Fibroblast of upper back skin (primary cell): ENCODE measurements around the gene HMGCR.
"Not testable (repeated sequence)": the region's sequence is repeated elsewhere in the genome, so short reads cannot be mapped to it uniquely, and the experiment has no call there.

Experiments
- DNase-seq: peaks from one replicate; pipeline ENCODE4 v3.0.0-alpha.2; 2013

HMGCR gene

DNA sequence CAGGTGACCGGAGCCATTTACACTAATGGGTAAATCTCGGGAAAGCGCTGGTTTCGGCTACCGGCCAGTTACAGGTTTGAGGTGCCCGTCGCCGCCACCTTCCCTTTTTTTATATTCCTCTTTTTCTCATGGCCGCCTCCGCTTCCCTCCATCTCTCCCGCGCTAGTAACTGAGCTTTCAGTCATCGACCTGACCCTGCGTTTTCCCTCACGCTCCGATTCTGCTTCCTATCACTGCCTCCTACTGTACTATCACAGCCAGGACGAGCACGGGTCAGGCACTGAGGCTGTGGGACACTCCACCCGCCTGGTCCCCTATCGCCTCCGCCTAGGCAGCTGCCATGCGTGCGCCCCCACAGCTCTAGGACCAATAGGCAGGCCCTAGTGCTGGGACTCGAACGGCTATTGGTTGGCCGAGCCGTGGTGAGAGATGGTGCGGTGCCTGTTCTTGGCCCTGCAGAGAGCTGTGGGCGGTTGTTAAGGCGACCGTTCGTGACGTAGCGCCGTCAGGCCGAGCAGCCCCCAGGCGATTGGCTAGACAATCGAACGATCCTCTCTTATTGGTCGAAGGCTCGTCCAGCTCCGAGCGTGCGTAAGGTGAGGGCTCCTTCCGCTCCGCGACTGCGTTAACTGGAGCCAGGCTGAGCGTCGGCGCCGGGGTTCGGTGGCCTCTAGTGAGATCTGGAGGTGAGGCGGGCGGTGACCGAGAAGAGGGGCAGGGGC lies at the start of gene HMGCR:
HMGCR (plus strand) TSS at position 606 of the 722 bp plus-strand sequence. CDS start 5,386 bp downstream, outside the sequence.
- DNase-seq, result peak; percentile 99

DNA sequence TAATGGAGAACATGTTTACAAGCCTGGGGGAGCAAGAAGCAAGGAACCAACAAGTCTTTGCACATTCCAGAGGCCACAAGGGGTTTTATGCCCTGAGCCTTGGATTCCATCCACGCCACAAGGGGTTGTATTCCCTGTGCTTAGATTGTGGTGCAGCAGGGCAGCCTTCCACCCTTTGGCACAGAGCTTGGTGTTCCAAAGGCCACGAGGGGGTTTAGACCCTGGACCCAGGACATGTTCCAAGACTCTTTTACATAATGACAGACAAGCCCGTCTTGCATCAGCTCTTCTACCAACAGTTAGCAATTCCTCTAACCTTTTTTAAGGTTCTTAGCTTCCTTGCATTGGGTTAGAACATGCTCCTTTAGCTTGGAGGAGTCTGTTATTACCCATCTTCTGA lies 45.2 kb upstream of the HMGCR start:
- DNase-seq, result not testable (repeated sequence)

DNA sequence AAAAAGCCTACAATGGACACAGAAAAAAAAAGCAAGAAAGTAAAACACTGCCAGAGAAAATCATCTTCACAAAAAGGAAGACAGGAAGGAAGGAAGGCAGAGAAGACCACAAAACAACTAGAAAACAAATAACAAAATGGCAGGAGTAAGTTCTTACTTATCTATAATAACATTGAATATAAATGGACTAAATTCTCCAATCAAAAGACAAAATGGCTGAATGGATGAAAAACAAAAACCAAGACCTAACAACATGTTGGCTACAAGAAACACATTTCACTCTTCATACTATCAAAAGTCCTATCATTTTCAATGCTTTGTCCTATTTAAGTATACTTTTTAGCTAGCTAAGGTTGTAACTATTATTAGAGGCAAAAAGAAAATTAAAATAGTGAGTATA lies 36.9 kb upstream of the HMGCR start:
- no peak for DNase-seq

DNA sequence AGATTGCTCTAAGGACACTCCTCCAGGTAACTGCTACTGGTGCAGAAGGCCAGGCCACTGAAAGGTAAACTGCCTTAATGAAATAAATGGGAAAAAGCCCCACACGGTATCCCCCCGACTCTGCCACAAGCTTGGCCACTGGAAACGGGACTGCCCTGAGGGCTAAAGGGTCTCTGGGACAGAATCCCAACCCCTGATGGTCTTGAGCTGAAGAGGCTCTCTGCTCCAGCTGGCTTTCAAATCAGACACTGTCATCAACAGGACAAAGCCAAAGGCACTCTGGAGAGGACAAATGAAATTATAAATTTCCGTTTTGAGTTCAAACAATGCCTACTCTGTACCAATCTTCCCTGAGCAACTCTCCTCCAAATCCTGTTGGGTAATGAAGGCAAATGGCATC lies 33.6 kb upstream of the HMGCR start:
- DNase-seq, result no peak

DNA sequence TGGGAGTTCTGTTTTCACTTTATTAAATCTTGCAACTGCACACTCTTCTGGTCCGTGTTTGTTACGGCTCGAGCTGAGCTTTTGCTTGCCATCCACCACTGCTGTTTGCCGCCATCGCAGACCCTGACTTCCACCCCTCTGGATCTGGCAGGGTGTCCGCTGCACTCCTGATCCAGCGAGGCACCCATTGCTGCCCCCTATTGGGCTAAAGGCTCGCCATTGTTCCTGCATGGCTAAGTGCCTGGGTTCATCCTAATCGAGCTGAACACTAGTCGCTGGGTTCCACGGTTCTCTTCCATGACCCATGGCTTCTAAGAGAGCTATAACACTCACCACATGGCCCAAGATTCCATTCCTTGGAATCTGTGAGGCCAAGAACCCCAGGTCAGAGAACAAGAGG lies 32.5 kb upstream of the HMGCR start:
- not testable (repeated sequence) for DNase-seq

- DNase-seq, result no peak
Observed at GRCh38 chr5:75306746-75307145, 30.3 kb upstream of the HMGCR start.

- DNase-seq, result no peak
Observed at GRCh38 chr5:75310212-75310611, 26.8 kb upstream of the HMGCR start.

DNA sequence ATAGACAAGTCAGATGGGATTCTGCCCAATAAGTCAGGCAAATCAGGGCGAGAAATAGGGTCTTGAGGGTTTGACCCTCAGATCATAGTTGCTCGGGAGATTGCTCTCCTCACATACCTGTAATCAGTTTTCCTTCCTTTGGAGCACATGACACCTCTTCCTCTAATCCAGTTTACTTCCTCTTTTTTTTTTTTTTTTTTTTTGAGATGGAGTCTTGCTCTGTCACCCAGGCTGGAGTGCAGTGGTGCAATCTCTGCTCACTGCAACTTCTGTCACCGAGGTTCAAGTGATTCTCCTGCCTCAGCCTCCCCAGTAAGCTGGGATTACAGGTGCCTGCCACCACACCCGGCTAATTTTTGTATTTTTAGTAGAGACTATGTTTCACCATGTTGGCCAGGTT lies 17.9 kb upstream of the HMGCR start:
- DNase-seq, result not testable (repeated sequence)

DNA sequence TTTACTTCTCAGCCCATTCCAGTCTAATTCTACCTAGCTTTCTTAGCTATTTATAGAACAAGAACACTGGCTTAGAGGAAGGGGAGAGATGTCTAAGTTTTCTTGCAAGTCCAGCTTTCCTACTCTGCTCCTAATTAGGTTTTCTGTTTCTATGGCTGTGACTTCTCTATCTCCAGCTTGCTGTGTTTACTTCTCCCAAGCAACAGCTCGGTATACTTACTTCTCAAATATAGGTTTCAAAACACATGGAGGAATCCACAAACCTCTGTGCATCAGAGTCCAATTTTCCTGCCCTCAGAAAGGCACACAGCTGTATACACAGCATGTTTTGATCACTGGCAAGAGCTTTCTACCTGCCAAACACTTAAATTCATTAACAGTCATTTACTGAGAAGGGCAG lies 17.4 kb upstream of the HMGCR start:
- DNase-seq, result no peak

GRCh38 chr5:75320371-75320770 lies 16.6 kb upstream of the HMGCR start:
- no peak for DNase-seq

- DNase-seq, result no peak
Observed at GRCh38 chr5:75322066-75322465, 15.0 kb upstream of the HMGCR start.

GRCh38 chr5:75324791-75325190 lies 12.2 kb upstream of the HMGCR start:
- DNase-seq, result no peak

DNA sequence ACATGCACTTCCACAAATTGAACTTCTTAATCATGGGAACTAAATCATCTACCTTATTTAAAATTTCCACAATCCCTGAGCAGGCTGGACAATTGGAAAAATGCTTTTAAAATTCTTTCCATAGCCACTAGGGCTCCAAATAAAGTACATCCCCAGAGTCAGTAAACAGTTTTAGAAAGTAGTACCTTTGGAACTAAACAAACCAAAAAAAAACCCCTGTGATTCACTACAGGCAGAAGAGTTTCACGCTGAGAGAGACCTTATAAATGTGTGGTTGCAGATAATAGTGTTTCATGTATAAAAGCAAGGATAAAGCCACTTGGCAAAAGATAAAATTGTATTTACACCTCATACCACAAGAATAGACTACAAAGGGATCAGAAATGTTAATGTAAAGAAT lies 11.8 kb upstream of the HMGCR start:
- DNase-seq, result no peak

- DNase-seq, result no peak
Observed at GRCh38 chr5:75330404-75330803, 6.6 kb upstream of the HMGCR start.

GRCh38 chr5:75331095-75332090 lies 5.6 kb upstream of the HMGCR start:
- DNase-seq, result no peak

GRCh38 chr5:75333759-75334158 lies 3.3 kb upstream of the HMGCR start:
- DNase-seq, result not testable (repeated sequence)

- not testable (repeated sequence) for DNase-seq
Observed at GRCh38 chr5:75334413-75334812, 2.6 kb upstream of the HMGCR start.

- DNase-seq, result no peak
Observed at GRCh38 chr5:75335486-75335885, 1.5 kb upstream of the HMGCR start.

DNA sequence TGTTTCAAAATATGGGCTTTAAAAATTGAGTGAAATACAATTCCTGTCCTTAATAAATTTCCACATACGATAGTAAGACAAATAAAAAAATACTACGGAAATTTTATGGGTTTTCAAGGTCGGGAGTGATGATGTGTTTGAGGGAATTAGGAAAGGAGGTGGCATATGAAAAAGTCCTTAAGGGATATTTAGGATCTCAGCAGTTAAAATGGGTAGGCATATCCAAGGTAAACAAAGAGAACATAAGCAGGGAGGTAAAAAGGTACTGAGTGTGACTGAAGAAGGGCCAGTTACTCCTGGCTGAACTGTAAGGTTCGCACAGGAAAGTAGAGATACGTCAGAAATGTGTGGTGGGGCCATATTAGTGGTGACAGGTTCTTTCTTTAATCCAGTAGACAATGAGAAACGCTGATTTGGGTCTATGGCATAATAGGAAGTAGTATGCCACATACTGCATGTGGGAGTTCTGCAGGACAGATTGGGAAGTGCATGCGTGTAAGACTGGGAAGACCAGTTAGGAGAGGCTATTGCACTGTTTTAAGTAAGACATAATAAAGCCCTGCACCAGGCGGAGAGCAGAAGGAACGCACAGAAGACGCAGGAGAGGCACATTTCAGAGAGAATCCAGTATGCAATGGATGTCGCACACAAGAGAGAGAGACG lies 937 bp upstream of the HMGCR start:
- peak; percentile 84 for DNase-seq

GRCh38 chr5:75337366-75338021 lies 474 bp downstream of the HMGCR start:
- DNase-seq, result no peak

- no peak for DNase-seq
Observed at GRCh38 chr5:75338408-75338807, 1.4 kb downstream of the HMGCR start.

DNA sequence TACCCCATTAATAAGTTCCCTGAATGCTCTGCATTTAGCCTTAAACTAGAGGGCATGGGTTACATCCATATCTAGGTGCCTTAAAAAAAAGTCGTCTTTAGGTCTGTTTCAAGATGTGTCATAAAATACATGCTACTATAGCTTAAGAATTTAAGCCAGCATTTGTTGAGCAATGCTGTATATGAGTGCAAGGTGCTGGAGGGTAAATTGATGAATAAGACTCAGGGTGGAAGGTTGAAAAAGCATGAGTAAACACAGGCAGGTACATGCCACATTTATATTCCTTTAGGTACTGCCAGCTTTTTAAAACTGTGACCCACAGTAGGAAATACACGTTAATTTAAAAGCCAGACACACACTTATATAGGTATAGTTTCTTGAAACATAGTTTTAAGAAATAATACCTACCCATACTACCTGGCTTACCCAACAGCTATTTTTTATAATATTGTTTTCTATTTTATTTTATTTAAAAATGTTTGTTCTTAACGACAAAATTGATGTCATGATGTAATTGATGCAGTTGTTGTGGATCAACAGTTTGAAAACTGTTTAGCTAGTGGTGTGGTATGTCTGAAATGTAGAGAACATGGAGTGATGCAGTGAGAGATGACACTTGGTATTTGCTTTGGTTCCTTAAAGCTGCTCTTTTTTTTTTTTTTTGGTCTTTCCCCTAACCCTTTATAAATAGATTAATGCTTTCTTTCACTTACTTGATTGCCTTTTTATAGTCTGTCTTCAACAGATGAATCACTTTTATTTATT lies 3.9 kb downstream of the HMGCR start:
- DNase-seq, result no peak
